HG02840 (cell line): Measurements from ENCODE around the gene RPS18.
A peak's percentile ranks its signal among the peaks of the same experiment; 100 is the strongest.

ENCODE experiments used
- ATAC-seq: cut with Tn5 transposase; IDR thresholded peaks from one replicate; pipeline ENCODE4 v1.9.1; 2021; ENCODE audit warnings: mild to moderate bottlenecking, moderate library complexity, moderate number of reproducible peaks; ENCODE audit not compliant: unreplicated experiment, low FRiP score

The RPS18 gene

GRCh38 chr6:33313105-33313708 is 41.3 kb downstream of the RPS18 start:
- ATAC-seq: no peak

GRCh38 chr6:33313709-33314514 is 42.0 kb downstream of the RPS18 start, which contains the start of gene TAPBP:
Gene TAPBP (minus strand): TSS chr6:33314078. CDS start chr6:33314041, 37 bp downstream.
- no peak for ATAC-seq

- no peak for ATAC-seq
Observed at GRCh38 chr6:33314515-33314942, 42.7 kb downstream of the RPS18 start.

GRCh38 chr6:33314943-33315792 is 43.3 kb downstream of the RPS18 start:
- no peak for ATAC-seq

GRCh38 chr6:33315793-33316602 is 44.1 kb downstream of the RPS18 start:
- no peak for ATAC-seq

- ATAC-seq: no peak
Observed at GRCh38 chr6:33316603-33317418, 44.9 kb downstream of the RPS18 start.

- no peak for ATAC-seq
Observed at GRCh38 chr6:33317419-33317668, 45.5 kb downstream of the RPS18 start.

GRCh38 chr6:33317669-33318425 is 46.0 kb downstream of the RPS18 start, which contains the start of gene ZBTB22:
Gene ZBTB22 (minus strand): TSS chr6:33317744. CDS start chr6:33316916, 828 bp downstream.
- peak; percentile 51 for ATAC-seq

- ATAC-seq: no peak
Observed at GRCh38 chr6:33318426-33319073, 46.7 kb downstream of the RPS18 start.

- ATAC-seq: no peak
Observed at GRCh38 chr6:33319939-33320314, 48.1 kb downstream of the RPS18 start.

GRCh38 chr6:33320315-33321181 is 48.7 kb downstream of the RPS18 start:
- ATAC-seq: no peak

- ATAC-seq: no peak
Observed at GRCh38 chr6:33321227-33321626, 49.4 kb downstream of the RPS18 start.

- ATAC-seq: no peak
Observed at GRCh38 chr6:33323623-33323948, 51.7 kb downstream of the RPS18 start.

- no peak for ATAC-seq
Observed at GRCh38 chr6:33324125-33324524, 52.2 kb downstream of the RPS18 start.
